HFFc6 (cell line): ENCODE results near the gene KLHL15. TPM values are rescaled to one million over a fixed set of nuclear protein-coding genes. Genes with fewer than 3 reads are reported as not detected.

Experiments
- DNase-seq: peaks from one replicate; pipeline ENCODE4 v3.0.0-alpha.2; 2018
- H3K27ac Mint-ChIP-seq: 2 replicates; pipeline ENCODE4 v1.8.0; 2020; ENCODE audit warnings: mild to moderate bottlenecking, mixed read lengths
- H3K27me3 Mint-ChIP-seq: 2 replicates; pipeline ENCODE4 v1.8.0; 2021; ENCODE audit warnings: mild to moderate bottlenecking, moderate library complexity, mixed read lengths; ENCODE audit not compliant: insufficient read depth
- H3K36me3 Mint-ChIP-seq: 2 replicates; pipeline ENCODE4 v1.8.0; 2021; ENCODE audit warnings: low read depth, mixed read lengths
- H3K4me1 Mint-ChIP-seq: 2 replicates; pipeline ENCODE4 v1.8.0; 2020; ENCODE audit warnings: low read depth, mixed read lengths
- H3K4me3 Mint-ChIP-seq: 2 replicates; pipeline ENCODE4 v1.8.0; 2020; ENCODE audit warnings: mild to moderate bottlenecking, moderate library complexity, mixed read lengths
- H3K9me3 Mint-ChIP-seq: 2 replicates; pipeline ENCODE4 v1.8.0; 2020; ENCODE audit warnings: mild to moderate bottlenecking, mixed read lengths
- total RNA-seq, 6 experiments: library from RNA; stranded (reverse); fragmentation: NEBNext Ultra II Directional; extraction: Animal tissue kit (Norgen Biotek cat#: 25700); gene quantifications; 2 replicates in 1 of 6; 3 replicates in 5 of 6; pipeline ENCODE4 v1.2.3, GENCODE V29; 2021
- TF ChIP-seq, protein P1 (sequence below): fragments of 200-600 bp; sonication (generic); IDR thresholded peaks from 2 replicates; pipeline ENCODE4 v1.5.0; 2021; ENCODE audit warnings: antibody characterized with exemption, mild to moderate bottlenecking

KLHL15 gene
- total RNA-seq, 6 experiments from 2014 or later: 6.6 to 9.0 (median 7.8) TPM

- TF ChIP-seq, protein P1, sequence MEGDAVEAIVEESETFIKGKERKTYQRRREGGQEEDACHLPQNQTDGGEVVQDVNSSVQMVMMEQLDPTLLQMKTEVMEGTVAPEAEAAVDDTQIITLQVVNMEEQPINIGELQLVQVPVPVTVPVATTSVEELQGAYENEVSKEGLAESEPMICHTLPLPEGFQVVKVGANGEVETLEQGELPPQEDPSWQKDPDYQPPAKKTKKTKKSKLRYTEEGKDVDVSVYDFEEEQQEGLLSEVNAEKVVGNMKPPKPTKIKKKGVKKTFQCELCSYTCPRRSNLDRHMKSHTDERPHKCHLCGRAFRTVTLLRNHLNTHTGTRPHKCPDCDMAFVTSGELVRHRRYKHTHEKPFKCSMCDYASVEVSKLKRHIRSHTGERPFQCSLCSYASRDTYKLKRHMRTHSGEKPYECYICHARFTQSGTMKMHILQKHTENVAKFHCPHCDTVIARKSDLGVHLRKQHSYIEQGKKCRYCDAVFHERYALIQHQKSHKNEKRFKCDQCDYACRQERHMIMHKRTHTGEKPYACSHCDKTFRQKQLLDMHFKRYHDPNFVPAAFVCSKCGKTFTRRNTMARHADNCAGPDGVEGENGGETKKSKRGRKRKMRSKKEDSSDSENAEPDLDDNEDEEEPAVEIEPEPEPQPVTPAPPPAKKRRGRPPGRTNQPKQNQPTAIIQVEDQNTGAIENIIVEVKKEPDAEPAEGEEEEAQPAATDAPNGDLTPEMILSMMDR: no peak
- no peaks in the 10 kb centered on the region for H3K27me3 Mint-ChIP-seq
- H3K9me3 Mint-ChIP-seq: no peaks in the 10 kb centered on the region
- peaks cover 7% of the 10 kb centered on the region for H3K36me3 Mint-ChIP-seq
- DNase-seq: no peak
- no peak overlapping the region for H3K27ac Mint-ChIP-seq
- no peak overlapping the region for H3K4me3 Mint-ChIP-seq
- H3K4me1 Mint-ChIP-seq: peaks cover 6% of the 10 kb centered on the region
Measured at GRCh38 chrX:23993012-23993633, 33.9 kb downstream of the KLHL15 start.

- peaks cover 10% of the 10 kb centered on the region for H3K36me3 Mint-ChIP-seq
- no peak overlapping the region for H3K4me3 Mint-ChIP-seq
- TF ChIP-seq, protein P1: no peak
Measured at GRCh38 chrX:23992431-23992830, 34.6 kb downstream of the KLHL15 start.

DNA sequence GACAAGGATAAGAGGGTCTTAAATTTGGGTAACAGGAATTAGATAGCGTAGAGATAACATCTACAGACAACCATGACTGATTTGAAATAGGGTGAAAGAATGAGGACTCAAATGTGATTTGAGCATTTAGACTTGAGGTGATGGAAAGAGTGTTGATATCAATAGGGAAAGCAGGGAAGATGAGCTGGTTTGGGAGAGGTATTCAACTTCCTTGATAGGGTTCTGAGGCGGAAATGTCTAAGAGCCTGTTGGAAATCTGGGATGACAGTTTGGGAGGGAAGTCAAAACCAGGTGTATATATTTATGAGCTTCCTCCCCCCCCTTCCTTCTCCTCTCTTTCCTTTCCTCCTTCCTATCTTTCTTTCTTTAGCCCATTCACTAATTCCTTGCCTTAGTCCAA lies 36.5 kb downstream of the KLHL15 start:
- H3K36me3 Mint-ChIP-seq: peaks cover 10% of the 10 kb centered on the region
- no peak overlapping the region for H3K27ac Mint-ChIP-seq
- no peaks in the 10 kb centered on the region for H3K9me3 Mint-ChIP-seq
- no peak for DNase-seq
- peaks cover 6% of the 10 kb centered on the region for H3K4me1 Mint-ChIP-seq
- no peak overlapping the region for H3K4me3 Mint-ChIP-seq
- H3K27me3 Mint-ChIP-seq: no peaks in the 10 kb centered on the region
- TF ChIP-seq, protein P1: no peak

More at GRCh38 chrX:23992431-23992830, 34.6 kb downstream of the KLHL15 start:
- Mint-ChIP-seq H3K9me3 (no peaks in the 10 kb centered on the region), H3K4me1 (peaks cover 6% of the 10 kb centered on the region), H3K27me3 (no peaks in the 10 kb centered on the region), H3K27ac (peak overlapping the region; percentile 26; the same call in 1 of the 2 replicates)
- no peak for DNase-seq

DNA sequence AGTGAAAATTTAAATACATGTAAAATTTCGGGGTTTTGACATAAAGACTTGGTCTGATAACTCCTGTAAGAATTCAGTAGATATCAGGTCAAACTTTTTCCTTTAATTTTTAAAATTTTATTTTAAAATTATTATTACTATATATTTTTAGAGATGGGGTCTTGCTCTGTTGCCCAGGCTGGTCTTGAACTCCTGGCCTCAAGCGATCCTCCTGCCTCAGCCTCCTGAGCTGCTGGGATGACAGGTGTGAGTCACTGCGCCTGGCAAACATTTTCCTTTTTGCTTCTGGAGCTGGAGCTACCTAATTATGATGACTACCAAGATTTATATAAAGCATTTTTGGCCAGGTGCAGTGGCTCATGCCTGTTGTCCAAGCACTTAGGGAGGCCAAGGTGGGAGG lies 37.3 kb downstream of the KLHL15 start:
- DNase-seq: no peak
- H3K27ac Mint-ChIP-seq: no peak overlapping the region
- no peaks in the 10 kb centered on the region for H3K27me3 Mint-ChIP-seq
- peaks cover 6% of the 10 kb centered on the region for H3K4me1 Mint-ChIP-seq
- TF ChIP-seq, protein P1: no peak
- no peaks in the 10 kb centered on the region for H3K9me3 Mint-ChIP-seq
- no peak overlapping the region for H3K4me3 Mint-ChIP-seq
- H3K36me3 Mint-ChIP-seq: peaks cover 10% of the 10 kb centered on the region

GRCh38 chrX:23982891-23983290 lies 44.1 kb downstream of the KLHL15 start:
- Mint-ChIP-seq H3K27me3 (no peaks in the 10 kb centered on the region), H3K4me1 (peaks cover 8% of the 10 kb centered on the region), H3K27ac (peak overlapping the region; percentile 56; the same call in 1 of the 2 replicates), H3K4me3 (no peak overlapping the region), H3K9me3 (no peaks in the 10 kb centered on the region), H3K36me3 (peaks cover 5% of the 10 kb centered on the region; the same call in 1 of the 2 replicates)
- DNase-seq: no peak
- TF ChIP-seq, protein P1: no peak
